ENCODE measurements around the gene CEP83.

The CEP83 gene

DNA sequence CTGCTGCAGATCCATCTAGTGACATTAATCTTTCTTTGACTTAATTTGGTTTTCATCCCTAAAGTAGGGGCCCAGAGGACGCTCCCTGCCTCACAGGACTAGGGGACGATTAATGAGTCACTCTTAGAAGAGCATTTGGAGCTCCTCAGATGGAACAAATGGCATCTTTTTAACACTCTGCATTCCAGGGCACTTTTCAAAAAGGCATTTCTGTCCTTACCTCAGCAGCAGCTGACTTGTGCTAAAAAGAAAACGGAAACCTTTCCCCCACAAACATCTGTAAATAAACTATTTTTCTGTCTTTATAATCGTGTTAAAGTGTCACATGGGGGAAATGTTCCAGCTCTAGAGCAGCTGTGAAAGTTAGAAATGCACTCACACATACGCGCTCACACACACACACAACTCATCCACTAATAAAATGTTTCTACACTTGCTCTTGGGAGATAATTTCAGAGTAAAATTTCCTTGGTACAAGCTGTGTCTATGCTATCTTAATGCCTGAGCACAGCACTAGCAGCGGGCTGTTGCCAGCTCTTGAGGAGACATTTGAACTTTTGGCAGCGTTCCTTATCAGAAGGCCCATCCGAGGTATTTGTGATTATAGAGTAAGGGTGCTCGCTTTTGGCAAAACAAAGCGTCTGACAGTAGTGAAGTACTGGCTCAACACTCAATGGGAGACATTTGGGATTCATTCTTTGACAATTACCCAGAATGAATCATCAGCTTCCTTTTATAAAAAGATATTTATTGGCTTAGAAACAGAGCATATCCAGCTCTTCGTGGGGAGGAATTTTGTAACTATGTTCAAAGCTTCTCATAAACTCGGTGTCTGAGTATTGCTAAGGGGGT lies 170.0 kb downstream of the CEP83 start:
- Histone ChIP-seq H3K4me3 (ENCODE audit: severe bottlenecking) (no peak overlapping the region), H3K36me3 (ENCODE audit: low read depth) (no peaks in the 10 kb centered on the region), H3K9me3 (ENCODE audit: severe bottlenecking) (no peaks in the 10 kb centered on the region), H3K4me1 (ENCODE audit: insufficient read depth, poor library complexity, severe bottlenecking) (no peaks in the 10 kb centered on the region), H3K27me3 (ENCODE audit: insufficient read depth, poor library complexity, severe bottlenecking) (no peaks in the 10 kb centered on the region), H3K27ac (ENCODE audit: poor library complexity, severe bottlenecking) (no peak overlapping the region)
- ATAC-seq (ENCODE audit: low read depth) (peak; percentile 44; the same call in 2 of the 3 replicates), DNase-seq (ENCODE audit: low spot score) (no peak)
- TF ChIP-seq CTCF (IDR thresholded peaks at IDR 0.05; ENCODE audit: poor library complexity, severe bottlenecking): no peak

GRCh38 chr12:94287245-94287628 lies 172.4 kb downstream of the CEP83 start:
- Histone ChIP-seq H3K4me3 (ENCODE audit: severe bottlenecking) (no peak overlapping the region), H3K27ac (ENCODE audit: poor library complexity, severe bottlenecking) (no peak overlapping the region), H3K36me3 (ENCODE audit: low read depth) (no peaks in the 10 kb centered on the region), H3K4me1 (ENCODE audit: insufficient read depth, poor library complexity, severe bottlenecking) (no peaks in the 10 kb centered on the region), H3K9me3 (ENCODE audit: severe bottlenecking) (no peaks in the 10 kb centered on the region), H3K27me3 (ENCODE audit: insufficient read depth, poor library complexity, severe bottlenecking) (no peaks in the 10 kb centered on the region)
- ATAC-seq (ENCODE audit: low read depth): no peak
- TF ChIP-seq CTCF (IDR thresholded peaks at IDR 0.05; ENCODE audit: poor library complexity, severe bottlenecking): no peak
- no peak for DNase-seq (ENCODE audit: low spot score)

DNA sequence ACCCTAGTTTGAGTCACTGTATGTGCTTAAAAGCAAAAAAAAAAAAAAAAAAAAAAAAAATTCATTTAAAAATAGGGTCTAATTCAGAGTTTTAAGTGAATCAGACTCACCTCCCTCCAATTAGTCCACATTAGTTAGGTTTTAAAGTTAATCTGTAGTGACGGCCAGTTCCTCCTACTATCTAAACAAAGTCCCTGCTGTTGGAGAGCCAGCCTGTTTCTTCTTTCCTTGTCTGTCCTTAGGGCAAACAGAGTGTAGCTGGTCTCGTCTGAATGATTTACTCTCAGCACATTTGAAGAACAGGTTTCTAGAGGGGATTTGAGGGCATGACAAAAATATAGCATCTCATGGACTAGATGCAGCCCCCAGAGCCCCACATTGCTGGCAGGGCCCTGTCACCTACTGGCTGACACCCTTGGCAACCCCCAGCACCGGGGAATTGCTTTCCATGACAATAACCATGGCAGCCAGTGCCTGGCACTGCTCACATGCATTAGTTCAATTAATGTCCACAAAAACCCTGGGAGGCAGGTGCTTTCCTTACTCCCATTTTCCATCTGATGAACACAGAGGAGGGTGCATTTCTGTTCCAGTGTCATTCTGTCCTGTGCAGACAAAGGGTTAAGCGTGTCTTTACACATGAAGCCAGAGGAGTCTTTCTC lies 173.0 kb downstream of the CEP83 start:
- no peaks in the 10 kb centered on the region for H3K36me3 ChIP-seq (ENCODE audit: low read depth)
- no peak overlapping the region for H3K4me3 ChIP-seq (ENCODE audit: severe bottlenecking)
- no peaks in the 10 kb centered on the region for H3K27me3 ChIP-seq (ENCODE audit: insufficient read depth, poor library complexity, severe bottlenecking)
- no peak overlapping the region for H3K27ac ChIP-seq (ENCODE audit: poor library complexity, severe bottlenecking)
- H3K4me1 ChIP-seq (ENCODE audit: insufficient read depth, poor library complexity, severe bottlenecking): no peaks in the 10 kb centered on the region
- ATAC-seq (ENCODE audit: low read depth) (no peak), DNase-seq (ENCODE audit: low spot score) (no peak)
- no peak for TF ChIP-seq CTCF (IDR thresholded peaks at IDR 0.05; ENCODE audit: poor library complexity, severe bottlenecking)
- H3K9me3 ChIP-seq (ENCODE audit: severe bottlenecking): no peaks in the 10 kb centered on the region

- Histone ChIP-seq H3K27ac (ENCODE audit: poor library complexity, severe bottlenecking) (no peak overlapping the region), H3K27me3 (ENCODE audit: insufficient read depth, poor library complexity, severe bottlenecking) (no peaks in the 10 kb centered on the region), H3K4me1 (ENCODE audit: insufficient read depth, poor library complexity, severe bottlenecking) (no peaks in the 10 kb centered on the region), H3K4me3 (ENCODE audit: severe bottlenecking) (no peak overlapping the region), H3K36me3 (ENCODE audit: low read depth) (no peaks in the 10 kb centered on the region), H3K9me3 (ENCODE audit: severe bottlenecking) (no peaks in the 10 kb centered on the region)
- ATAC-seq (ENCODE audit: low read depth) (no peak), DNase-seq (ENCODE audit: low spot score) (no peak)
- no peak for TF ChIP-seq CTCF (IDR thresholded peaks at IDR 0.05; ENCODE audit: poor library complexity, severe bottlenecking)
Observed at GRCh38 chr12:94285943-94286582, 173.6 kb downstream of the CEP83 start.

All from RWPE2 (cell line).